HEK293T (cell line): ENCODE data around the gene IFNL1.
"Not testable (repeated sequence)": the region's sequence is repeated elsewhere in the genome, so short reads cannot be mapped to it uniquely, and the experiment has no call there.

Source experiments
- CTCF ChIA-PET: fragments of 350-600 bp; formaldehyde crosslinking; extraction: SDS; loops from one replicate; lab custom pipeline; 2021; ENCODE audit warnings: antibody characterized with exemption, inconsistent platforms; lab: Yijun Ruan, JAX
- POLR2A ChIA-PET: fragments of 350-600 bp; formaldehyde crosslinking; extraction: SDS; loops from one replicate; lab custom pipeline; 2020; ENCODE audit warnings: antibody characterized with exemption, inconsistent platforms; lab: Yijun Ruan, JAX
- DNase-seq: peaks from one replicate; pipeline ENCODE4 v3.0.0; 2012; ENCODE audit warnings: mixed read lengths; ENCODE audit errors: extremely low spot score
- ARNT ChIP-seq: fragments of 450-650 bp; IDR thresholded peaks from 2 replicates; pipeline ENCODE4 v1.6.1; 2017; ENCODE audit warnings: mild to moderate bottlenecking
- BHLHE40 ChIP-seq: fragments of 450-650 bp; IDR thresholded peaks from 2 replicates; pipeline ENCODE4 v1.6.1; 2016; ENCODE audit warnings: mild to moderate bottlenecking, moderate library complexity, borderline replicate concordance
- CTBP1 ChIP-seq: fragments of 450-650 bp; IDR thresholded peaks from 2 replicates; pipeline ENCODE4 v1.6.1; 2016; ENCODE audit warnings: borderline replicate concordance
- ELF4 ChIP-seq: fragments of 450-650 bp; IDR thresholded peaks from 2 replicates; pipeline ENCODE4 v1.6.1; 2017; ENCODE audit warnings: antibody characterized with exemption
- FOXA1 ChIP-seq: fragments of 450-650 bp; IDR thresholded peaks from 2 replicates; pipeline ENCODE4 v1.6.1; 2016; ENCODE audit warnings: mild to moderate bottlenecking
- FOXK2 ChIP-seq: fragments of 450-650 bp; IDR thresholded peaks from 2 replicates; pipeline ENCODE4 v1.6.1; 2016; ENCODE audit warnings: mild to moderate bottlenecking
- FOXM1 ChIP-seq: fragments of 450-650 bp; IDR thresholded peaks from 2 replicates; pipeline ENCODE4 v1.6.1; 2017; ENCODE audit warnings: mild to moderate bottlenecking, borderline replicate concordance
- HDGF ChIP-seq: fragments of 450-650 bp; IDR thresholded peaks from 2 replicates; pipeline ENCODE4 v1.6.1; 2017; ENCODE audit warnings: antibody characterized with exemption, borderline replicate concordance
- L3MBTL2 ChIP-seq: fragments of 450-650 bp; conservative IDR thresholded peaks from 2 replicates; pipeline ENCODE4 v1.6.1; 2016; ENCODE audit warnings: mild to moderate bottlenecking
- LEF1 ChIP-seq: fragments of 450-650 bp; IDR thresholded peaks from 2 replicates; pipeline ENCODE4 v1.6.1; 2017; ENCODE audit warnings: mild to moderate bottlenecking, borderline replicate concordance
- NFRKB ChIP-seq: fragments of 450-650 bp; IDR thresholded peaks from 2 replicates; pipeline ENCODE4 v1.6.1; 2016; ENCODE audit warnings: mild to moderate bottlenecking, moderate library complexity
- SP1 ChIP-seq: fragments of 450-650 bp; IDR thresholded peaks from 2 replicates; pipeline ENCODE4 v1.6.1; 2017
- SUZ12 ChIP-seq: fragments of 450-650 bp; IDR thresholded peaks from 2 replicates; pipeline ENCODE4 v1.6.1; 2016; ENCODE audit warnings: mild to moderate bottlenecking
- TARDBP ChIP-seq: fragments of 450-650 bp; IDR thresholded peaks from 2 replicates; pipeline ENCODE4 v1.6.1; 2016
- ZNF384 ChIP-seq: fragments of 450-650 bp; IDR thresholded peaks from 2 replicates; pipeline ENCODE4 v1.6.1; 2016
- TF ChIP-seq, protein P1 (sequence below): fragments of 450-650 bp; IDR thresholded peaks from 2 replicates; pipeline ENCODE4 v1.6.1; 2016

Gene IFNL1

DNA sequence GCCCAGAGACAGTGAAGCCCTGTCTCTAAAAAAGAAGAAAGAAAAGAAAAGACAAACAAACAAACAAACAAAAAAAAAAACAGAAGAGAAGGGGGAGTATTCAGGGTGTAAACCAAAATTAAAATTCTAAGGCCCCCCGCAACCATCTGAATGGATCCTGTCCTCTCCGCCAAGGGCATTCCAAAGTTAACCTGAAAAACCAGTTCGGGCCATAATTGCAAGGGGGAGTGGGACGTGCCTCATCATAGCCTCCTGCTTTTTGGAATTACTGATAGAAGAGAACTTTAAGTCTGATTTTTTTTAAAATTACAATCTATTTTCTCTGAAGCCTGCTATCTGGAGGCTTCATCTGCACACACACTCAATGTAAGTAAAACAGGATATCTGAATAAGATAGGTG, 33.7 kb upstream of the IFNL1 start:
- POLR2A ChIA-PET: no interaction called here
- no peak for DNase-seq
- TF ChIP-seq CTBP1 (no peak), ZNF384 (no peak), SUZ12 (no peak), FOXA1 (no peak), FOXM1 (no peak), NFRKB (no peak), ELF4 (no peak), L3MBTL2 (no peak), FOXK2 (no peak), ARNT (no peak), HDGF (no peak), LEF1 (no peak), BHLHE40 (no peak), TARDBP (no peak)
- TF ChIP-seq, protein P1, sequence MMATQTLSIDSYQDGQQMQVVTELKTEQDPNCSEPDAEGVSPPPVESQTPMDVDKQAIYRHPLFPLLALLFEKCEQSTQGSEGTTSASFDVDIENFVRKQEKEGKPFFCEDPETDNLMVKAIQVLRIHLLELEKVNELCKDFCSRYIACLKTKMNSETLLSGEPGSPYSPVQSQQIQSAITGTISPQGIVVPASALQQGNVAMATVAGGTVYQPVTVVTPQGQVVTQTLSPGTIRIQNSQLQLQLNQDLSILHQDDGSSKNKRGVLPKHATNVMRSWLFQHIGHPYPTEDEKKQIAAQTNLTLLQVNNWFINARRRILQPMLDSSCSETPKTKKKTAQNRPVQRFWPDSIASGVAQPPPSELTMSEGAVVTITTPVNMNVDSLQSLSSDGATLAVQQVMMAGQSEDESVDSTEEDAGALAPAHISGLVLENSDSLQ: no peak
- CTCF ChIA-PET: interaction anchor here (0.6 kb wide), 1 partner anchor 100 kb away, joined by 5 read pairs; no protein-coding TSS in a partner anchor

DNA sequence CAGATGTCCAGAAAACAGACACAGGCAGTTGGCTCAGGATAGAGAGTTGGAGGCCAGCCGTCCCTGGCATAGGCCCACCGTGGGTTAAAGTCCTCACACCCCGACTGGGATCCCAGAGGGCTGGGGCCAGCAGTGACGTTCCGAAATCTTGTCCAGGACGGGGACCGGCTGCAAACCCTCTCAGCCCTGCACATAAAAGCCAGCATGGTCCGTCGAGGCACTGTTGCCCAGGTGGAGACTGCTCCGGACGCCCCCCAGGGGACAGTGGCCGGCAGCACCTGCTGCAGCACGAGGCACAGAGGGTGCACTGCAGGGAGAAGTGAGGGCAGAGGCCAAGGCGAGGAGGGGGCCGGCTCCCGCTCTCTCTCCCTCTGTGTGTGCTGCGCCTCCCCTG, 32.3 kb upstream of the IFNL1 start:
- CTCF ChIA-PET: no interaction called here
- DNase-seq: no peak
- POLR2A ChIA-PET: no interaction called here
- no peak for TF ChIP-seq LEF1
- no peak for TF ChIP-seq CTBP1
- TF ChIP-seq BHLHE40: no peak
- no peak for TF ChIP-seq FOXM1
- TF ChIP-seq NFRKB: no peak

DNA sequence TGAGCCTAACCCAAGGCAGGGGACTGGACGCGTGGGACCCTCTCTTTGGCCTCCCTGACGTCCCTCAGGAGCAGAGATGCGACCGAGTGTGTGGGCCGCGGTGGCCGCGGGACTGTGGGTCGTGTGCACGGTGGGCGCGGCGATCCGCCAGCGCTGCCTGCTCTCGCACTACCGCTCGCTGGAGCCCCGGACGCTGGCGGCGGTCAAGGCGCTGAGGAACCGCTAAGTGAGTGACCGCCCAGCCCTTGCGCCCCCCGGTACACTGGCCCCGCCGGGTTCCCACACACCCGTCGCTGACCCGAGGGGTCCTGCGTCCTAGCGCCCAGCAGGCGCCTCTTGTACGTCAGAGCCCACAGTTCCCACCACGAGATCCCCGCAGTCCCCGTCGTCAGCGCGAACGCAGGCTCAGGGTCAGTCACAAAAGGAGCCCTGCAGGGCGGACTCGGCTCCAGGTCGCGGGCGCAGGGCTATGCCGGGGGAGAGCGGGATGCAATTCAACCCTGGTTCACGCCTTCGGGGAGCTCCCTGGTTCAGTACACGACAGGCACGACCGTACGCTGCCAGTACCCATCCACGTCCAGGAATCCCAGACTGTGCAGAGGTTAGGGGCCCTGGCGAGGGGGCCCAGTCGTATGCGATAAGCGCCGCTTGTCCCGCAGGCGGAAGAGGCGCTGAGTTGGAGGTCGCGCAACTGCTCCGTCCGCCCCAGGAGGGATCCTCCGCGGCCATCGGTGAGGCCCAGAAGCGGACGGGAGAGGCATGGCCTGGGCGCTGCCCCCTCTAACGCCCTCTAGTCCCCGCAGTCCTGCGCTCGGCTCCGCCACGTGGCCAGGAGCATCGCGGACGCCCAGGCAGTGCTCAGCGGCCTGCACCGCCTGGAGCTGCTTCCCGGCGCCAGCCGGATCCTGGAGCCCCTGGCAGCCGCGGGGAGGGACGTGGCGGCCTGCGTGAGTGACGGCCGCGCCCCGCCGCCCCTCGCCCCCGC, 31.6 kb upstream of the IFNL1 start:
- CTCF ChIA-PET: no interaction called here
- POLR2A ChIA-PET: no interaction called here
- TF ChIP-seq HDGF (no peak), ARNT (no peak), NFRKB (no peak), LEF1 (no peak), BHLHE40 (no peak), L3MBTL2 (no peak), FOXM1 (no peak), SUZ12 (no peak), ZNF384 (no peak), ELF4 (no peak), FOXK2 (no peak), SP1 (no peak), TARDBP (no peak), CTBP1 (no peak)
- TF ChIP-seq, protein P1: no peak
- DNase-seq: no peak

DNA sequence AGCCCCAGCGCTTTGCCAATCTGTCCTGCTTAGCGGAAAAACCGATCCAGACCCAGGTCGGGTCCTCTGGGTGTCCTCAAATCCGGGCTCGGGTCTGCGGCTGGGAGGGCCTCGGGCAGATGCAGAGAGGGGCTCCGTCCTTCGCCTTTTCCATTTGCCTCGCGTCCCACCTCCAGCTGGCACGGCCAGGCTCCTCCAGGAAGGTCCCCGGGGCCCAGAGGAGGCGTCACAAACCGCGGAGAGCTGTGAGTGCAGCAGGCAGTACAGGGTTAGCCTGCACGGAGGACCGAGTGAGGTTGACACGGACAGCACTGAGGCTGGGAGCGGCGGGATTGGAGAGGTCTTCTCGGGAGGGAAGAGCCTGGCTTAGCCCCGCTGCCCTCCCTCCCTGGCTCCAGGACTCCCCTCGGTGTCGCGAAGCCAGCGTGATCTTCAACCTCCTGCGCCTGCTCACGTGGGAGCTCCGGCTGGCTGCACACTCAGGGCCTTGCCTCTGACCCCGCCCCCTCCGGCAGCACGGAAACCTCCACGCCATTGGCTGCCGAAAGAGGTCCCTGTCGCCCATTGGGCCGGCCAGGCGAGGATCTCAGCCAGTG, 30.8 kb upstream of the IFNL1 start:
- POLR2A ChIA-PET: no interaction called here
- TF ChIP-seq NFRKB: no peak
- no peak for TF ChIP-seq ZNF384
- no peak for TF ChIP-seq BHLHE40
- TF ChIP-seq SP1: no peak
- TF ChIP-seq ELF4: no peak
- TF ChIP-seq, protein P1: no peak
- TF ChIP-seq HDGF: no peak
- CTCF ChIA-PET: no interaction called here
- no peak for DNase-seq

DNA sequence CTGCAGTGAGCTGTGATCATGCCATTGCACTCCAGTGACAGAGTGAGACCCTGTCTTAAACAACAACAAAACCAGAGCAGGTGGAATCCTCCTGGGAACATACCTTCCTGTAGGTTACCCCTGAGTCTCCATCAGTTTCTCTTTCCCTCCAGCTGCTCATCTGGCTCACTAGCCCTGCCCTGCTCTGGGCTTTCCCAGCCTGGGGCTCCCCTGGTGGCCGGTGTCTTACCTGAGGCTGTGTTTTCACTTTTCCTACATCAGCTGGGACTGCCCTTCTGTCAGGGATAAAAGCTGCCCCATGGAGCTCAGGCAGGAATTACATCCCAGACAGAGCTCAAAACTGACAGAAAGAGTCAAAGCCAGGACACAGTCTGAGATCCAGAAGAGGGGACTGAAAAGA, 28.1 kb upstream of the IFNL1 start, which contains the start of gene IFNL2:
TSS of gene IFNL2 (plus strand) at position 312 of the 400 bp plus-strand sequence. CDS start 173 bp downstream, outside the sequence.
- CTCF ChIA-PET, DNase-seq, POLR2A ChIA-PET: not testable (repeated sequence)

DNA sequence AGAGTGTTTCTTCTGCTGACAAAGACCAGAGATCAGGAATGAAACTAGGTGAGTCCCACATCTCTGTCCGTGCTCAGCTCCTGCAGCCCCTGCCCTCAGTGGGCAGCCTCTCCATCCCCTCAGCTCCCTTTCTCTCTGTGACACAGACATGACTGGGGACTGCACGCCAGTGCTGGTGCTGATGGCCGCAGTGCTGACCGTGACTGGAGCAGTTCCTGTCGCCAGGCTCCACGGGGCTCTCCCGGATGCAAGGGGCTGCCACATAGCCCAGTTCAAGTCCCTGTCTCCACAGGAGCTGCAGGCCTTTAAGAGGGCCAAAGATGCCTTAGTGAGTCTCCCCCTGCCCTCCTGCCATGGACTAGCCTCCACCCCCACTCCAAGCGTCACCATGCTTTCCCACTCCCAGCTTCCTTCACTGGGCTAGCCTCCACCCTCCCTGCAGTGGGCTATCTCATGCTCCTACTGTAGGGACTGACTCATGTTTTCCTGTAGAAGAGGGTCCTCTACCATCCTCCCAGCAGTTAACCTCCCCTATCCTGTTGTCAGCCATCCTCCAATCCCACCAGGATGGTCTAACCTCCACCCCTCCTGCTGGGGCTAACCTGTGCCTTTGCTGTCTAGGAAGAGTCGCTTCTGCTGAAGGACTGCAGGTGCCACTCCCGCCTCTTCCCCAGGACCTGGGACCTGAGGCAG, 27.5 kb upstream of the IFNL1 start:
- DNase-seq, POLR2A ChIA-PET, CTCF ChIA-PET: not testable (repeated sequence)

DNA sequence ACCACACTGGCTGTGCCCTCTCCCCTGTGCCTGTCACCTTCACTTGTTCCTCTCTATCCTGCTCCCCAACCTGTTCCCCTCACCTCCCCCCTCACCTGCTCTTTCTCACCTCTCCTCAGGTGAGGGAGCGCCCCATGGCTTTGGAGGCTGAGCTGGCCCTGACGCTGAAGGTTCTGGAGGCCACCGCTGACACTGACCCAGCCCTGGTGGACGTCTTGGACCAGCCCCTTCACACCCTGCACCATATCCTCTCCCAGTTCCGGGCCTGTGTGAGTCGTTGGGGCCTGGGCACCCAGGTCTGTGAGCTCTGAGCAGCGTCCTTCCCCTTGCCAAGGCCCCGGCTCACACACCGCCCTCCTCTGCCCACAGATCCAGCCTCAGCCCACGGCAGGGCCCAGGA, 26.8 kb upstream of the IFNL1 start:
- CTCF ChIA-PET, POLR2A ChIA-PET, DNase-seq: not testable (repeated sequence)
